ENCODE results near the gene RGS11.

Gene RGS11

DNA sequence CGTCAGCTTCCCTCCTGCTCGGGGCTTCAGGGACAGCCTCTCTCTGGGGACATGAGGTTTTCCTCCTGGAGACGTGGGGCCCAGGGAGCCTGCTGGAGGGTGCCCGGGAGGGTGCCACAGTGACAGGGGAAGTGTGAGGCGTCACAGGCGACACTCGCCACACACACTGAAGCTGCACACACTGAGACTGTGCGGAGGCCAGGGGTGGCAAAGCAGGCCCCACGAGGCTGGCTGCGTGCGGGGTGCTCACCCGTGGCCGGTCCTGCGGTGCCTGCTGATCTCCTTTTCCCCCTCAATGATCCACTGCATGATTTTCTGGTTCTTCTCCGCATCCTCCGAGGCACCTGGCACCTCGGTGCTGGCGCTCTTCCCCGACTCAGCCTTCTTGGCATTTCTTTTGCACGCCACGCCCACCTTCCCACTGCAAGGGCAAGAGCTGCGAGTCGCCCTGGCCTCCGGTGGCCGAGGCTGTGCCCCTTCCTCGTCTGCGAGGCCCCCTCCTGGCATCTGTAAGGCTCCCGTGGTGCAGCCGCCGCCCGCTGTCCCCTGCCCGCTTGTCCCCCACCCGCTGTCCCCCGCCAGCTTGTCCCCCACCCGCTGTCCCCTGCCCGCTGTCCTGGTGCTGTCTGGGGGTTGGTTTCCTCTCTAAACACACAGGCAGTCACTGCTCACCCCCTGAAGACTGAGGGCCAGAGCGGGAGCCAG lies 21.2 kb upstream of the RGS11 start:
- DNase-seq (ENCODE audit: low spot score): no peak

DNA sequence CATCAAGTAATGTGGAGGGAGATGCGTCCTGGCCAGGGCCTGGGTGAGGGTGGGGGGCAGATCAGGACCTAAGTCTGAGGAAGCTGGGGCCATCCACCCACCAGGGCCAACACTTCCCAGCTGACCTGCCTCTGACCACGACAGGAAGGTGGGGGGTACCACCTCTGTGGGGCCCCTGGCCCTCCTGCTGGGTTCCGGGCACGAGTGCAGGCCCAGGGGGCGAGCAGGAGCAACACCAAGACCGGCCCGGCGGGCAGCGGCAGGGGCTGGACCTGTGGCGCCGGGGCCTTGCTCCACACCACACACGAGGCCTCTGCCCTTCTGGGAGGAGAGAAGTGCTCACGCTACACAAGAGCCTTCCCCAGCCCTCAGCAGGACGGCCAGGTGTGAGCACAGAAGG lies 20.5 kb upstream of the RGS11 start:
- no peak for DNase-seq (ENCODE audit: low spot score)

DNA sequence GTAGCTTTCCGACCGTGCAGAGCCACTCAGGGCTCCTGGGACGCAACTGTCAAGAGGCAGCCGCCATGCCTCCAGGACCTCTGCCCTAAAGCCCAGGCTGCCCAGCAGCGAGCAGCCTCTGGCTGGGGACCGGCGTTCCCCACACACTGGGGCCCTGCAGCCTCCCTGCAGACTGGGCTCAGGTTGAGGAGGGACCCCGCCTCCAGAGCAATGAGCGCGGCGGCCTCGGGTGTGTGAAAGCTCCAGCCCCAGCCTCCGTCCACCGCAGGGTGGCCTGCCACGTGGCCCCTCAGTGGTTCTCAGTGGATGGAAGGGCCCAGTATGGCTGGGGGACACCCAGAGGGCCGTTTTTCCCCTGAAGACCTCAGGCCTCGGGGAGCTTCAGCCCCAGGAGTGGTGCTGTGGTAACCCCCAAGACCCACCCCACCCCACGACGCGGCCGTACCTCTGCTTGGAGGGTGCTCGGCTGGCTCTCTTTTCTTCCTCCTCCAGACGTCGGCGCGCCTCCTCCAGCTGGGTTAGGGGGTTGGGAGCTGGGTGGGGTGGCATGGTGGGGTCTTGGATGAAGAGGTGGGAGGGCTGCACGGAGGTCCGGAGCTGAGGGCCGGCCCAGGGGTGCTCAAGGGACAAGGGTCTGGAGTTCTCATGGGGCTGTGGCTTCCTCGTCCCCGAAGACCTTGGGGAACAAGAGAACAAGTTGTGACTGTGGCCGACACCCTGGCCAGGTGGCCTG lies 17.5 kb upstream of the RGS11 start:
- no peak for DNase-seq (ENCODE audit: low spot score)

DNA sequence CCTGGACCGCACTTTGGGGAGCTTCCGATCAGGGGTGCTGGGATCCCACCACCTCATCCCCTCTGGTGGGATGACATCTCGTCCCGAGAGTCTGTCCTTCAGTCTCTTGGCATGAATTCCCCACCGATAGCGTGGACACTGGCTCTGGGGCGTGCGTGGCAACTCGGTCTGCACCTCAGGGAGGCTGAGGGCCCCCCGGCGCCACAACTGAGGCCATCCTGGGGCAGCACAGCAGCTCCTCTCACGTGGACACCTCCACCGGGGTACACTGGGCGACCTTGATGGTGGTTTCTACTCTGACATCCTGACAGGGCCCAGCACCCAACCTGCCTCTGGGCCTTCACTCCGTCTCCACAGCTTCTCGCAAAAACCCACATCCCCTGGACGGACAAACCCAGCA lies 15.8 kb upstream of the RGS11 start:
- no peak for DNase-seq (ENCODE audit: low spot score)

DNA sequence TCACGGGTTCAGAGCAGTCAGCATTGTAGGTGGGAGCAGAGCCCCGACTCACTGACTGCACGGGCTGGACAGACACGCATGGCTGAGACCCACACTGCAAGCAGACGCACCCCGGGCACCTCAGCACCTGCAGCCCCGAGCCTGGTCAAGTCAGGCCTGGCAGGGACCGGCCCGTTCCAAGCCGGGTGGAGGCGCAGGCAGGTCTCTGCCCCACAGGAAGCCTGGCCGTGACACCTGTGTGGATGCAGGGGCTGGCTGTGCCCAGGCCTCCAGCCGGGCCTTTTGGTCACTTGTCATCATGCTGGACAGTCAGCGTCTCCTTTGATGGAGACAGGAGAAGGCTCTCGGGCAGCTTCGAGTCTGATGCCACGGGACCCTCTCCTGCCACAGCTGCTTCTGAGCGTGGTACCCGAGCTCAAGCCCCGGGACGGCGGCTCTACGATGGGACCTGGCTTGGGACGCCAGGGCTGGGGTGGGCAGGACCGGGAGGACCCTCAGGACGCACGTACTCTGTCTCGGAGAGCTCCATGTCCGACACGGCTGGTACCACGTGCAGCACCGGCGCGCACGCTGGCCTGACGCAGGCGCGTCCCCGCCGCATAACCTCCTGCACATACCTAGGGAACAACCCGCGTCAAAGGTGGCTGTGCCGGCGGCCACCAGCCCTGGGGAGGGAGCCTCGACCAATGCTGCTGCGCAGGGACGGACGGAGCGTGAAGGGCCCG lies 15.1 kb upstream of the RGS11 start:
- no peak for DNase-seq (ENCODE audit: low spot score)

DNA sequence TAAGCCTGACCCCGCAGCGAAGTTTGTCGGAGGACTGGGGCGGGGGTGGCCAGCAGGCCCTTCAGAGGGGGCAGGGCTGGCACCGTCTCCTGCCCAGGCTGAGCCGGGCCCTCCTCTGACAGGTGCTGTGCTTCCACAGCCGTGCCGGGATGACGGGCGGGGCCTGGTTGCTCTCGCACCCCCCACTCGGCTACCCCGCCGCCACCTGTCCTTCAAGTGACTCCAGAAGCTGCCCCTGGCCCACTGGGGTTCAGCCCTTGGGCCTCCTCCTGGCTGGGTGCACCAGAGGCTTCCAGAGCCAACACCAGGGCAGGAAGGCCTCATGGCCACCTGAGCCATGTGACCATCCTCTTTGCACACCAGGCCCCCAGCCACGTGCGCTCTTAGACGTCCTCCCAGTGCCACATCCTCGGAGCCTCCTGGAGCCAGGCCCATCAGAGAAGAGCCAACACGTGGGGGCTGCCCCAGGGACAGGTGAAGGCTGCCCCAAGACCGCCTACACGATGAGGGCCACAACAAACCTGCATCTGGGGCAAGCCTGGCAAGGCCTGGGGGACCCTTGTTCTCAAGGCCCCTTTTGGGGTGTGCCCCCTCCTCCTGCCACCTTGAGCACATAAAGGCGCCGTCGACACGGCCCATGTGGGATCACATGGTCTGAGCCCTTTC lies 14.4 kb upstream of the RGS11 start:
- no peak for DNase-seq (ENCODE audit: low spot score)

DNA sequence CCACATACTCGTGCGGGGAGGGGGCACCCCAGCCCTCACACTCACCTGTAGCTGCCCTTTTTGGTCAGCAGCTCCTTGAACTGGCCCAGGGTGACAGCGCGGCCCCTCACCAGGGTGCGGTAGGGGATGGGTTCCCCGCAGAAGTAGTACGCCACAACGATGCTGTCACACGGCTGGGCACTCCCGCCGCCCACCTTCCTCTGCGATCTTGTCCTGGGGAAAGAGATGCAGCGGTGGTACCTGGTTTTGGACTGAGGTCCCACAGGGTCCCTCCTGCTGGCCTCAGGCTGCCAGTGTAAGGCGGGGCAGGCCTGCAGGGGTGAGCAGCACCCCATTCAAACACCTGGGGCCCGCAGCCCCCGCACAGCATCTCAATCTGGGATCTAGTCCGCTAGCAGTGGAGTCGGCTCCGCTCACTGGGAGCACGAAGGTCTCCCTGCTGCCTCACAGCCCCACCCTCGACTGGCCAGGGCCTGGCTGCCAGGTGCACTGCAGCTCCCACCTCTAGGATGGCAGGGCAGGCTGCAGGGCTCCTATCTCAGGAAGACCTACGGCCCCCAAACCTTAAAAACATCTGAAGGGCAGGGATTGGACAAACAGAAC lies 13.8 kb upstream of the RGS11 start:
- no peak for DNase-seq (ENCODE audit: low spot score)

DNA sequence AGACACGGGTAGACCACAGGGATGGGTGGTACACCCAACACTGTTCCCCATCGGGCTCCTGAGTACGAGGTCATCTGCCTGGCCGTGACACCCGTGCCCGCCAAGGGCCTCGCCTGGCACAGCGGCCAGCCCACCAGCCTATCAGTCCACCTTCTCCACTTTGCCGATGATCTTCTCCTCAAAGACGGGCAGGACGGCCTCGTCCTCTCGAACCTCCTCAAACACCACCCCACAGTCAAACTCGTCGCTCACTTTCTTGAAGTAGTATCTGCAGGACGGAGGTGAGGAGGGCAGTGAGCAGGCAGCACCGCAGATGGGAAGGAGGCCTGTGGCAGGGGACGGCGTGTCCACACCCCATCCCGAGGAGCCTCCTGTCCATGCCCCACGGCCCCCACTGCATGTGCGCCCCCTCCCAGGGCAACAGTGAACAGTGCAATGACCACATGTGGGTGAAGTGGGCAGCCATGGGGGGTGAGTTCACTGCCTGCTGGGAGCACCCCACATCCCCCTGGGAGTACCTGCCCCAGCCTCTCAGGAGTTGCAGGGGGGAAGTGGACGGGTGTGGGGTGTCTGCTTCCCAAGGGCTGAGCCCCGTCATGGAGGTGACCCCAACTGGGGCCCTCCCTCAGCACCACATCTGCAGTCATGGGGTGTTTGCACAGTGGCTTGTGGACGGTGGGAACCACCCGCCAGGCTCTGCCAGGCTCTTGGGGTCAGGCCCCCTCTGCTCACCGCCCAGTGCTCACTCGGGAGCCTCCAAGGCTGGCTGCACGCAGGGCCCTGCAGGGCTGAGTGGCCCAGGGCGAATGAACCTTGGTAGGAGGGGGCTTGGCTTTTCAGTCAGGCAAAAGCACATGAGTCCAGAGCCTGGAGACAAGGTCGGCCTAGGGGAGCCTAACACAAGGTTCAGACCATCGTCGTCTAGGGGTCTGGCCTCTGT lies 12.5 kb upstream of the RGS11 start:
- DNase-seq (ENCODE audit: low spot score): no peak

DNA sequence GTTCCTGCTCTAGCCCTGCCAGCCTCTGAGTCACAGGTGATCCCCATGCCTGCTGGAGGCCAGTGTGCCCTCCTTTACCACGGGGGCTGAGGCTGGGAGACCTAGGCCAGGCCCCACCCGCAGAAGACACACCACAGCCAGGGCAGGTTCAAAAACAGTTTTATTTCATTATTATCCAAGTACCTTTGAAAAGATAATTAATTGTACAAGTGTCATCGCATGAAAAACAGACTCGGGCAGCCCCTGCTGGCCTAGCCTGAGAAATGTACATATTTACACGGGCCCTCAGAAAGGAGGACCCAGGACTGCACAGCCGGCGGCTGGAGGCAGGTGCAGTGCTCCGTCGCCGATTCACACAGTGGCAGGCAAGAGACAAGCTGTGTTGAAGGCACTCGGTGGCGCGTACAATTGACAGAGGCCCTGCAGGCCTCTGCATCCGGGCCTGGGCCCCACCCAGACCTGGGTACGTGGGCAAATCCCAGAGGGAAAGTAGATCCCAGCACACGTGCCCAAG lies 11.6 kb upstream of the RGS11 start:
- DNase-seq (ENCODE audit: low spot score): no peak

DNA sequence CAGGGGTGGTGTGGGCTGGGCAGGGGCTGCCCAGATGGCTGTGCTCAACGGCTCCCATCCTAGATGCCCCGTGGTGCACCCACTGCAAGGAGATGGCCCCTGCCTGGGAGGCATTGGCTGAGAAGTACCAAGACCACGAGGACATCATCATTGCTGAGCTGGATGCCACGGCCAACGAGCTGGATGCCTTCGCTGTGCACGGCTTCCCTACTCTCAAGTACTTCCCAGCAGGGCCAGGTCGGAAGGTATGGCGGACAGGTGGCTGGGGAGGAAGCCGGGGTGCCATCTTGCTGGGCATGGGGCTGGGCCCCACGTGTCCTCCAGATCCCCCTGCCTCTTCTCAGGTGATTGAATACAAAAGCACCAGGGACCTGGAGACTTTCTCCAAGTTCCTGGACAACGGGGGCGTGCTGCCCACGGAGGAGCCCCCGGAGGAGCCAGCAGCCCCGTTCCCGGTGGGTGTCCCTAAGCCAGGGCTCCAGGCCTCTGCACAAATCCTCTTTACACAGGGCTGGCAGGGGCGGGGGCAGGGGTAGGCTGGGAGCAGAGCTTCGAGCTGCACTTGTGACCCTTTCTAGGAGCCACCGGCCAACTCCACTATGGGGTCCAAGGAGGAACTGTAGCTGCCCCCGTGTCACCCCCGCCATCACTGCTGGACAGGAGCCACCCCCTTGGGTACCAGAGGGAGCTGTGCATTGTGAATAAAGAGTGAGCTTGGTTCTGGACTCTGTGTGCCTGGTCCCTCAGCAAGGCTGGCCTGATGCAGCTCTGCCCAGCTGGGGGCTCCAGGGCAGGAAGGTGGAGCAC lies 10.9 kb upstream of the RGS11 start:
- no peak for DNase-seq (ENCODE audit: low spot score)

DNA sequence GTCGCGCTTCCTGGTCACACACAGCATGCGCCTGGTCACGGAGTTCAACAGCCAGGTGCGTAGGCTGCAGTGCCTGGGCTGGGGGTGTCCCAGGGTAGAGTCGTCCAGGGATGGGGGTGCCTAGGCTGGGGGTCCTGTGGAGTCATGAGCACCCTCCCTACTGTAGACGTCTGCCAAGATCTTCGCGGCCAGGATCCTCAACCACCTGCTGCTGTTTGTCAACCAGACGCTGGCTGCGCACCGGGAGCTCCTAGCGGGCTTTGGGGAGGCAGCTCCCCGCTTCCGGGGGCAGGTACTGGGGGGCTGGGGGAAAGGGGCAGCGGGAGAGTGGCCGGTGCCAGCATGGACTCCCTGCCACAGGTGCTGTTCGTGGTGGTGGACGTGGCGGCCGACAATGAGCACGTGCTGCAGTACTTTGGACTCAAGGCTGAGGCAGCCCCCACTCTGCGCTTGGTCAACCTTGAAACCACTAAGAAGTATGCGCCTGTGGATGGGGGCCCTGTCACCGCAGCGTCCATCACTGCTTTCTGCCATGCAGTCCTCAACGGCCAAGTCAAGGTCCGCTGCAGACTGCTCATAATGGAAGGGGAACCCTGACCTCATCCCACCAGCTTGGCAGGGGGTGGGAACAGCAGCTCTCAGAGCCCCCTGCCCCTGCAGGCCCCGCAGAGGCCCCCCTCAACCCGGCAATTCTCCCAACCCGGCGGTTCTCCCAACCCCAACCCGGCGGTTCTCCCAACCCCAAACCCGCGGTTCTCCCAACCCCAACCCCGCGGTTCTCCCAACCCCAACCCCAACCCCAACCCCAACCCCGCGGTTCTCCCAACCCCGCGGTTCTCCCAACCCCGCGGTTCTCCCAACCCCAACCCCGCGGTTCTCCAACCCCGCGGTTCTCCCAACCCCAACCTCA lies 9.7 kb upstream of the RGS11 start:
- no peak for DNase-seq (ENCODE audit: low spot score)

DNA sequence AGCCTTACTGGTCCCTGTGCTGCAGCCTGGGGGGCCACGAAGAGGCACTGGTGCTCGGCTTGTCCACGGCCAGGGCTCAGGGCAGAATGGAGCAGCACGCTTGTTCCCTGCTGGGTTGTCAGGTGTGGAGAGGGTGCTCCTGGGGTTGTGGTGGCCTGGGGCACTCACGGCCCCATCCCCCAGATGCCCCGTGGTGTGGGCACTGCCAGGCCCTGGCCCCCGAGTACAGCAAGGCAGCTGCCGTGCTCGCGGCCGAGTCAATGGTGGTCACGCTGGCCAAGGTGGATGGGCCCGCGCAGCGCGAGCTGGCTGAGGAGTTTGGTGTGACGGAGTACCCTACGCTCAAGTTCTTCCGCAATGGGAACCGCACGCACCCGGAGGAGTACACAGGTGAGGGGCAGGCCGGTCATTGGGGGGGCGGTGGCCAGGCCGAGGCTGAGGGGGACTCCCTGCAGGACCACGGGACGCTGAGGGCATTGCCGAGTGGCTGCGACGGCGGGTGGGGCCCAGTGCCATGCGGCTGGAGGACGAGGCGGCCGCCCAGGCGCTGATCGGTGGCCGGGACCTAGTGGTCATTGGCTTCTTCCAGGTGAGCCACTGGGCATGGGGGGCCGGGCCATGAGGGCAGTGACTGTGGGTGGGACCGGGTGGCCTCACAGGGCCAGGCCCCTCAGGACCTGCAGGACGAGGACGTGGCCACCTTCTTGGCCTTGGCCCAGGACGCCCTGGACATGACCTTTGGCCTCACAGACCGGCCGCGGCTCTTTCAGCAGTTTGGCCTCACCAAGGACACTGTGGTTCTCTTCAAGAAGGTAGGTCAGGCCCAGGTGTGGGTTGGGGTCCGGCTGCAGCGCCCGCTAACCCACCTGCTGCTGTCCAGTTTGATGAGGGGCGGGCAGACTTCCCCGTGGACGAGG lies 8.7 kb upstream of the RGS11 start:
- no peak for DNase-seq (ENCODE audit: low spot score)

DNA sequence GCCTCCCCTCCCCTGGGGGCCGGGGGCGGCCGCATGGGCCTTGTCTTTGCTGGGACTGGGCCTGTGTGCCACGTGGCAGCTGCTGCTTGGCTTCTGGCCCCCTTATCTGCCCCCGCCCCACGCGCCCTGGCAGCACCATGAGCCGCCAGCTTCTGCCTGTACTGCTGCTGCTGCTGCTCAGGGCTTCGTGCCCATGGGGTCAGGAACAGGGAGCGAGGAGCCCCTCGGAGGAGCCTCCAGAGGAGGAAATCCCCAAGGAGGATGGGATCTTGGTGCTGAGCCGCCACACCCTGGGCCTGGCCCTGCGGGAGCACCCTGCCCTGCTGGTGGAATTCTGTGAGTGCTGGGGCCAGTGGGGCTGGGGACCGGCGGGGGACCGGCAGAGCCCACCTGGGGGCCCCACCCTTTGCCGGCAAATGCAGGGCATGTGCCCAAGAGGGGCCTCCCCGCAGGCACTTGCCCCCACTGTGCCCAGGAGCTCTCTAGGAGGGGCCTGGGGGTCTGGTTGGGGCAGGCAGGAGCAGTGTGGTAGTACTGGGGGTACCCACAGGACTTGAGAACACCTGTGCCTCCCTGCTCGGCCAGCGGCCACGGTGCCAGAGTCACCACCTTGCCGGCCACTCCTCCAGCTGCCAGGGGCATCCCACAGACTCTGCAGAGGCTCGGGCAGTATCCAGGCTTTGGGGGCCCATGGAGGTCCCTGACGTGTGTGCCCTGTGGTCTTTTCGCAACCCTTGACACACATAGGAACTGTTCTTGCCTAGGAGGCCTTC lies 7.5 kb upstream of the RGS11 start, which contains the start of gene PDIA2:
Gene PDIA2, plus strand, starts transcription at position 132 of the 773 bp plus-strand sequence. Its CDS starts 6 bp downstream, at position 138.
- DNase-seq (ENCODE audit: low spot score): no peak

DNA sequence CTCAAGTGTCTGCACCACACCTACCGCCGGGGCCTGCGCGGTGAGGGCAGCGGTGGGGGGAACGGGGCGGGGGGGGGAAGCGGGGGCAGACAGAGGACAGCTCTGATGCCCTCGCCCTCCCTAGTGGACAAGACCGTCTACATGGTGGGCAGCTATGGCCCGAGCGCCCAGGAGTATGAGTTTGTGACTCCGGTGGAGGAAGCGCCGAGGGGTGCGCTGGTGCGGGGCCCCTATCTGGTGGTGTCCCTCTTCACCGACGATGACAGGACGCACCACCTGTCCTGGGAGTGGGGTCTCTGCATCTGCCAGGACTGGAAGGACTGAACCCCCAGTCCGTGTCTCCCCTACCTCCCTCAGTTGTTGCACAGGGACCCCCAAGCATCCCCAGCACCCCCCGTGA lies 6.7 kb upstream of the RGS11 start:
- DNase-seq (ENCODE audit: low spot score): no peak

DNA sequence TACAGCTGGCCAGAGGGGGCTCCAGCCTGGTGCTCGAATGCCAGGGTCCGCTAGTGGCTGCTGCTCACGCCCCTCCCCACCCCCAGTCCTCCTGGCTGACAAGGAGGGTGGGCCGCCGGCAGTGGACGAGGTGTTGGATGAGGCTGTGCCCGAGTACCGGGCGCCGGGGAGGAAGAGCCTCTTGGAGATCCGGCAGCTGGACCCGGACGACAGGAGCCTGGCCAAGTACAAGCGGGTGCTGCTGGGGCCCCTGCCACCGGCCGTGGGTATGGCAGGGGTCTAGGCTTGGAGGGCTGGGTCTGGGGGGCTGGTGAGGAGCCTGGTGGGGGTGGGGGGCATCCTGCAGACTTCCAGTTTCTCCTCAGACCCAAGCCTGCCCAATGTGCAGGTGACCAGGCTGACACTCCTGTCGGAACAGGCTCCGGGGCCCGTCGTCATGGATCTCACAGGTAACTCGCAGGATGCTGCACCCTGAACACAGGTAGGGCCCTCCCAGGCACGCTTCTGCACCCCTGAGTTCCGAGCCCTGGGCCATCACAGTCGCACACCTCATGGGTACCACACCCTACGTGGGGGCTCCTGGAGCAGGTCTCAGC lies 6.0 kb upstream of the RGS11 start:
- no peak for DNase-seq (ENCODE audit: low spot score)

DNA sequence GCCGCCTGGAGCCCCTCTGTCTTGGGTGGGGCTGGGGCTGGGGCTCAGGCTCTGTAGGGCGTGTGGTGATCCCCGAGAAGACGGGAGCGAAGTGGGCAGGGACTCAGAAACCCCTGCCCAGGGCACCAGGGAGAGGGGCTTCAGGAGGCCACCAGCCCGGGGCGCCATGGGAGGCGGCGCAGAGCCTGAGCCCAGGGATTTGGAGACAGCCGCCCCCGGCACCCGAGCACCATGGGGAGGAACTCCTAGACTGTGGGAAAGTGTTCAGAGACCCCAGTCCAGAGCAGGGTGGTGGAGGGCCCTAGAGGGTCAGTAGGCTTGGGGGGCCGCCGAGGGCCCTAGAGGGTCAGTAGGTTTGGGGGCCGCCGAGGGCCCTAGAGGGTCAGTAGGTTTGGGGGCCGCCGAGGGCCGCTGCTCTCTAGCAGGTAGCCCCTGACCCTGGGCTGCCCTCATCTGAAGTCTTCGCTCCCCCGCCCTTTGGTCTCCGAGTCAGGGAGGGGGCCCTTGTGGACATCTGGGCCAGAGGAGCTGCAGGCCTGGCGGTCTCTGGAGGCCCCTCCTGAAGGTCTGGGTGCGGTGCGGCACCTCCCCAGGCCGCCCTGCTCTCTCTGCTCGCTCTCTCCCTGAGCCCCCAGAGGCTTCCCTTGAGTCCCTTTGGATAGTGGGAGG lies 5.4 kb upstream of the RGS11 start:
- DNase-seq (ENCODE audit: low spot score): no peak
